Esophagus squamous epithelium (tissue), 5 donors: ENCODE results near the gene CYTH2. TPM values are rescaled to one million over a fixed set of nuclear protein-coding genes. Genes with fewer than 3 reads are reported as not detected.
"Not testable (repeated sequence)": the region's sequence is repeated elsewhere in the genome, so short reads cannot be mapped to it uniquely, and the experiment has no call there.

Source experiments
- DNase-seq: peaks from one replicate; lab custom pipeline; 2025; lab: John Stamatoyannopoulos, UW
- H3K27ac ChIP-seq, 4 donors: fragments of 200-600 bp; sonication (generic); one replicate each; pipeline ENCODE4 v1.5.1; 2016 to 2019; ENCODE audit warnings: mild to moderate bottlenecking in 1 of 4
- H3K27me3 ChIP-seq, 4 donors: fragments of 200-600 bp; sonication (generic); 1 replicate in 3 of 4; 2 replicates in 1 of 4; pipeline versions ENCODE4 v1.5.1 to v1.6.0; 2017 to 2021; ENCODE audit warnings: antibody characterized with exemption in 1 of 4
- H3K36me3 ChIP-seq, 3 donors: fragments of 200-600 bp; sonication (generic); one replicate each; pipeline ENCODE4 v1.5.1; 2016 to 2019
- H3K4me1 ChIP-seq, 3 donors: fragments of 200-600 bp; sonication (generic); one replicate each; pipeline ENCODE4 v1.5.1; 2017 to 2019
- H3K4me3 ChIP-seq, 4 donors: fragments of 200-600 bp; sonication (generic); 1 replicate in 3 of 4; 2 replicates in 1 of 4; pipeline ENCODE4 v1.5.1; 2016 to 2019; ENCODE audit warnings: mild to moderate bottlenecking in 2 of 4, moderate library complexity in 1 of 4
- H3K9me3 ChIP-seq, 3 donors: fragments of 200-600 bp; sonication (generic); one replicate each; pipeline ENCODE4 v1.5.1; 2016 to 2019
- POLR2A ChIP-seq, 4 donors: fragments of 450-650 bp; IDR thresholded peaks; one replicate each; pipeline ENCODE4 v1.6.1; 2017; ENCODE audit warnings: antibody characterized with exemption in 4 of 4, mild to moderate bottlenecking in 4 of 4, moderate library complexity in 3 of 4
- WGBS, 2 donors: methylation state at CpG; one replicate each; pipeline ENCODE4 v1.1.5; 2018; 5-methylcytosine and 5-hydroxymethylcytosine counted together
- intact Hi-C: fragments of 100-400 bp; cut with DNase I; formaldehyde crosslinking; loops from one replicate; pipeline ENCODE4 v1.15.0; 2022
- total RNA-seq, 4 donors: library from RNA; depleted of rRNA; stranded (reverse); fragments of >200 nt; gene quantifications; one replicate each; pipeline ENCODE4 v1.1.0, GENCODE V29; 2016
- TF ChIP-seq, protein P1 (sequence below), 6 experiments: fragments of 450-650 bp in 4 of 6; fragments of 200-600 bp in 2 of 6; sonication (generic) in 2 of 6; IDR thresholded peaks; one replicate each; pipeline ENCODE4 v1.5.1; 2016 to 2019; ENCODE audit warnings: antibody characterized with exemption in 6 of 6, mild to moderate bottlenecking in 4 of 6, moderate library complexity in 4 of 6
- donor health status: DM: yes; HTN: yes; CAD: no.

CYTH2 gene
- total RNA-seq, 4 donors from 2014 or later: 40.8 to 101 (median 47.8) TPM

DNA sequence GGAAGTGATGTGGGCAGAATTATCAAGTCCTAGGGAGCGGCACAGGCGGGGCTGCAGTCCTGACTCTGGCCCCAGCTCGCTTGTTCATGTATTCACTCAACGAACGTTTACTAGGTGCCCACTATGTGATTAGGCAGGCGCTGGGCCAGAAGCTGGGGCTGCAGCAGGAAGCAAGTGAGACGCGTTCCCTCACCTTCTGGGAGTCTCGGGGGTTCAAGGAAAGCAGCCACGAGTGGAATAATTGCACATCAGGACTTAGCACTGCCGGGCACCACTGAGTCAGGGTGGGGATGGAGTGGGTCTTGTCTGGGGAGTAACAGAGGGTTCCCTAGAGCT, 44.9 kb downstream of the CYTH2 start:
- H3K27me3 ChIP-seq: peaks cover 5 to 50% (median 11%) of the 10 kb centered on the region in 4 donors
- H3K36me3 ChIP-seq: no peaks in the 10 kb centered on the region
- intact Hi-C loops: no loop called here
- H3K4me1 ChIP-seq: peaks cover 14 to 43% (median 17%) of the 10 kb centered on the region in 3 donors
- no peaks in the 10 kb centered on the region for H3K9me3 ChIP-seq
- H3K4me3 ChIP-seq: peak overlapping the region; percentile 60 to 75 (median 63)
- H3K27ac ChIP-seq: no peak overlapping the region
- no peak for DNase-seq
- WGBS, 2 donors: 35 to 46% methylated on average over 10 to 11 of the region's 11 CpGs
- TF ChIP-seq, protein P1, sequence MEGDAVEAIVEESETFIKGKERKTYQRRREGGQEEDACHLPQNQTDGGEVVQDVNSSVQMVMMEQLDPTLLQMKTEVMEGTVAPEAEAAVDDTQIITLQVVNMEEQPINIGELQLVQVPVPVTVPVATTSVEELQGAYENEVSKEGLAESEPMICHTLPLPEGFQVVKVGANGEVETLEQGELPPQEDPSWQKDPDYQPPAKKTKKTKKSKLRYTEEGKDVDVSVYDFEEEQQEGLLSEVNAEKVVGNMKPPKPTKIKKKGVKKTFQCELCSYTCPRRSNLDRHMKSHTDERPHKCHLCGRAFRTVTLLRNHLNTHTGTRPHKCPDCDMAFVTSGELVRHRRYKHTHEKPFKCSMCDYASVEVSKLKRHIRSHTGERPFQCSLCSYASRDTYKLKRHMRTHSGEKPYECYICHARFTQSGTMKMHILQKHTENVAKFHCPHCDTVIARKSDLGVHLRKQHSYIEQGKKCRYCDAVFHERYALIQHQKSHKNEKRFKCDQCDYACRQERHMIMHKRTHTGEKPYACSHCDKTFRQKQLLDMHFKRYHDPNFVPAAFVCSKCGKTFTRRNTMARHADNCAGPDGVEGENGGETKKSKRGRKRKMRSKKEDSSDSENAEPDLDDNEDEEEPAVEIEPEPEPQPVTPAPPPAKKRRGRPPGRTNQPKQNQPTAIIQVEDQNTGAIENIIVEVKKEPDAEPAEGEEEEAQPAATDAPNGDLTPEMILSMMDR (IDR thresholded peaks at IDR 0.05): no peak
- no peak for TF ChIP-seq POLR2A (IDR thresholded peaks at IDR 0.05)

DNA sequence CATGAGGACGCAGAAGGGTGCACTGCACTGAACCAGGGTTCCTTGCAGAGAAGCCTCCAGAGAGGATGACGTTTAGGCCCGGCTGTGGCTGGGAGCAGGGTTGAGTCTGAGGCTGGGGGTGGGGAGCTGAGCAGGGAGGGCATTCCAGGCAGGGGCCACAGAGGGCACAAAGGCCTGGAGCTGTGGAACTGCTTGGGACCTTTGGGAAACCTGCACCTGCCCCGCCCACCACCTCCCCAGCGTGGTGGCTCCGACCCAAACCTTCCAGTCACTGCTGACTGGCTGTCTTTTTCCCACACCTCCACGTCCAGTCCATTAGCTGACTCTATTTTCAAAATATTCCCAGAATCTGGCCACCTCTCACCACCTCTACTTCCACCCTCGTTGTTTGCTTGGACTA, 47.4 kb downstream of the CYTH2 start:
- 78 to 81% methylated on average over 7 to 8 of the region's 8 CpGs for WGBS, 2 donors

DNA sequence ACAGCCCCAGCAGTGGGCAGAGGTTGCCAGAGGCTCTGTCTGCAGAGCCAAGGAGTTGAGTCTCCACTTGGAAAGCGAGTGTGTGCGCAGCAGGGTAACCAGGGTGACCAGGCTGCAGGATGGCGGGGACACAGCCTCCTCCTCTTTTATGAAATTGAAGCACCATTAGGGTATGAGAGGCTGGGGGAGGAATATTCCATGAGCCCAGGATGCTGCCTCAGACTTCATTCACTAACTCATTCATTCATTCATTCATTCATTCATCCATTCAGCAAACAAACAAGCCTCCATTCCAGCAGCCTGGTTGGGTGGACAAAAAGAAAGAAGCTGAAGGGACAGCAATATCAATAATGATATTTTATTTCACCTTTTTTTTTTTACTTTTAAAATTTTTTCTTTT, 49.0 kb downstream of the CYTH2 start:
- Histone ChIP-seq H3K4me1 (peaks cover 6 to 16% (median 8%) of the 10 kb centered on the region in 3 donors), H3K27ac (no peak overlapping the region), H3K36me3 (no peaks in the 10 kb centered on the region), H3K4me3 (no peak overlapping the region), H3K27me3 (peaks cover 0 to 10% (median 0%) of the 10 kb centered on the region in 4 donors), H3K9me3 (no peaks in the 10 kb centered on the region)
- WGBS, 2 donors: 73 to 87% methylated on average over 3 of the region's 3 CpGs
- no peak for TF ChIP-seq POLR2A (IDR thresholded peaks at IDR 0.05)
- TF ChIP-seq, protein P1 (IDR thresholded peaks at IDR 0.05): no peak
- no peak for DNase-seq
- intact Hi-C loops: no loop called here

More for the DNA sequence above, 47.4 kb downstream of the CYTH2 start:
- H3K4me3 ChIP-seq: no peak overlapping the region
- peaks cover 6 to 30% (median 9%) of the 10 kb centered on the region in 3 donors for H3K4me1 ChIP-seq
- intact Hi-C loops: no loop called here
- H3K27ac ChIP-seq: no peak overlapping the region
- no peak for DNase-seq
- no peaks in the 10 kb centered on the region for H3K9me3 ChIP-seq
- TF ChIP-seq POLR2A (IDR thresholded peaks at IDR 0.05): no peak
- TF ChIP-seq, protein P1 (IDR thresholded peaks at IDR 0.05): no peak
- H3K27me3 ChIP-seq: peaks cover 0 to 27% (median 6%) of the 10 kb centered on the region in 4 donors
- H3K36me3 ChIP-seq: no peaks in the 10 kb centered on the region

DNA sequence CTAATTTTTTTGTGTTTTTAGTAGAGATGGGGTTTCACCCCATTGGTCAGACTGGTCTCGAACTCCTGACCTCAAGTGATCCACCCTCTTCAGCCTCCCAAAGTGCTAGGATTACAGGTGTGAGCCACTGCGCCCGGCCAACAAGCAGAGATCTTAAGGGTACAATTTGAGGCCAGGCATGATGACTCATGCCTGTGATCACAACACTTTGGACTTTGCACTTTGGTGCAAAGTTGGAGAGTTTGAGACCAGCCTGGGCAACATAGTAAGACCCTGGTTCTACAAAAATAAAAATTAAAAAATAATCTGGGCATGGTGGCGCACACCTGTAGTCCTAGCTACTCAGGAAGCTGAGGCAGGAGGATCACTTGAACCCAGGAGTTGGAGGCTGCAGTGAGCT, 50.3 kb downstream of the CYTH2 start:
- H3K36me3 ChIP-seq, H3K4me3 ChIP-seq, H3K27me3 ChIP-seq, intact Hi-C loops, H3K9me3 ChIP-seq, H3K4me1 ChIP-seq, DNase-seq, H3K27ac ChIP-seq: not testable (repeated sequence)
- 59 to 68% methylated on average over 4 of the region's 4 CpGs for WGBS, 2 donors

DNA sequence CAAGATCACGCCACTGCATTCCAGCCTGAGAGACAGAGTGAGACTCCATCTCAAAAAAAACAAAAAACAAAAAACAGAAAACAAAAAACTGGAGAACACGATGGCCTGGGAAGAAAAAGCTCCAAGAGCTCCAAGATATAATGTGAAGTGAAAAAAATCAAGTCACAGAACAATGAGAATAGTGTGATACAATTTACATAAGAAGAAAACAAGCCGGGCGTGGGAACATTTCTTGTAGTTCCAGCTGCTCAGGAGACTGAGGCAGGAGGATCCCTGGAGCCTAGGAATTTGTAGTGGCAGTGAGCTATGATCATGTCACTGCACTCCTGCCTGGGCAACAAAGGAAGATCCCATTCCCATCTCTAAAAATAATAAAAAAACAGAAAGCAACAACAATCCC, 51.0 kb downstream of the CYTH2 start:
- TF ChIP-seq, protein P1 (IDR thresholded peaks at IDR 0.05): no peak
- TF ChIP-seq POLR2A (IDR thresholded peaks at IDR 0.05): no peak
- no peaks in the 10 kb centered on the region for H3K36me3 ChIP-seq
- H3K4me3 ChIP-seq: no peak overlapping the region
- intact Hi-C loops: no loop called here
- H3K27ac ChIP-seq: no peak overlapping the region
- DNase-seq: no peak
- H3K9me3 ChIP-seq: peaks cover 0 to 8% (median 7%) of the 10 kb centered on the region in 3 donors
- H3K4me1 ChIP-seq: peaks cover 0 to 7% (median 0%) of the 10 kb centered on the region in 3 donors
- H3K27me3 ChIP-seq: no peaks in the 10 kb centered on the region
- WGBS, 2 donors: 56 to 65% methylated on average over 4 of the region's 4 CpGs

DNA sequence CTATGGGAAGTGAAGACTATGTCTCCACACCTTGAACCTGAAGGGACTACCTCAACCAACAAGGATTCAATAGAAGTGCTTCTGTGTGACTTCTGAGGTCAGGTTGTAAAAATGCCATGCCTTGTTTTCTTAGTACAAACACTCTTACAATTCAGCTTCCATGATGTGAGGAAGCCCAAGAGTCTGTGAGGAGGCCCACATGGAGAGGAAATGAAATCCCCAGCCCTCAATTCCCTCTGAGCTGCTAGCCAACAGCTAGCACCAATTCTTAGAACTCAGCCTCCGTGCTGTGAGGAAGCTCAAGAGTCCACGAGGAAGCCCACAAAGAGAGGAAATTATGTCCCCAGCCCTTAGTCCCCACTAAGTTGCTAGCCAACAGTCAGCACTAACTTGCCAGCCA, 55.1 kb downstream of the CYTH2 start:
- 60 to 86% methylated on average over 1 to 2 of the region's 2 CpGs for WGBS, 2 donors

More for the DNA sequence above, 55.1 kb downstream of the CYTH2 start:
- Histone ChIP-seq H3K9me3 (peaks cover 0 to 36% (median 17%) of the 10 kb centered on the region in 3 donors), H3K27me3 (no peaks in the 10 kb centered on the region), H3K27ac (no peak overlapping the region), H3K4me1 (no peaks in the 10 kb centered on the region), H3K4me3 (no peak overlapping the region), H3K36me3 (no peaks in the 10 kb centered on the region)
- no peak for DNase-seq
- no peak for TF ChIP-seq POLR2A (IDR thresholded peaks at IDR 0.05)
- TF ChIP-seq, protein P1 (IDR thresholded peaks at IDR 0.05): no peak
- intact Hi-C loops: no loop called here
